HEK293 (cell line): Measurements from ENCODE around the gene UBE2C.

Experiments used
- CTCF ChIA-PET: fragments of 350-600 bp; formaldehyde crosslinking; extraction: SDS; loops from one replicate; lab custom pipeline; 2021; ENCODE audit warnings: antibody characterized with exemption; lab: Yijun Ruan, JAX
- POLR2A ChIA-PET: fragments of 300-600 bp; formaldehyde crosslinking; extraction: SDS; loops from one replicate; lab custom pipeline; 2020; ENCODE audit warnings: antibody characterized with exemption, inconsistent platforms; lab: Yijun Ruan, JAX
- H3K27ac ChIP-seq: fragments of 200-500 bp; sonication (Bioruptor generic); 2 replicates; pipeline ENCODE4 v1.5.1; 2014; ENCODE audit warnings: low read depth, low read length, control low read depth, inconsistent platforms; ENCODE audit errors: extremely low read depth
- H3K36me3 ChIP-seq, 2 experiments: fragments of 200-500 bp in 1 of 2; sonication (Bioruptor generic) in 1 of 2; 1 replicate in 1 of 2; 2 replicates in 1 of 2; pipeline ENCODE4 v1.5.1; 2014 to 2017; ENCODE audit warnings: inconsistent platforms in 2 of 2, low read length in 2 of 2; ENCODE audit not compliant: control insufficient read depth in 2 of 2, insufficient read depth in 1 of 2
- H3K4me1 ChIP-seq: fragments of 200-500 bp; sonication (Bioruptor generic); 2 replicates; pipeline ENCODE4 v1.5.1; 2014; ENCODE audit warnings: mild to moderate bottlenecking, low read length, inconsistent platforms; ENCODE audit not compliant: control insufficient read depth, insufficient read depth
- H3K4me3 ChIP-seq: 2 replicates; pipeline ENCODE4 v1.5.1; 2011; ENCODE audit warnings: low read depth, mild to moderate bottlenecking, control low read depth, low read length, moderate library complexity
- H3K9me3 ChIP-seq: fragments of 200-500 bp; sonication (Bioruptor generic); 2 replicates; pipeline ENCODE4 v1.5.1; 2014; ENCODE audit warnings: low read depth, low read length, inconsistent platforms; ENCODE audit not compliant: control insufficient read depth, insufficient read depth
- GFI1B ChIP-seq: fragments of 450-650 bp; formaldehyde crosslinking; IDR thresholded peaks from 2 replicates; pipeline ENCODE4 v1.5.1; 2016; ENCODE audit warnings: missing biosample characterization, missing genetic modification characterization
- GLIS2 ChIP-seq: fragments of 450-650 bp; formaldehyde crosslinking; IDR thresholded peaks from 2 replicates; pipeline ENCODE4 v1.5.1; 2016; ENCODE audit warnings: missing biosample characterization, missing genetic modification characterization
- KLF1 ChIP-seq: fragments of 450-650 bp; formaldehyde crosslinking; IDR thresholded peaks from 2 replicates; pipeline ENCODE4 v1.5.1; 2016; ENCODE audit warnings: missing biosample characterization, missing genetic modification characterization
- KLF10 ChIP-seq: fragments of 450-650 bp; IDR thresholded peaks from 2 replicates; pipeline ENCODE4 v1.5.1; 2018; ENCODE audit warnings: missing biosample characterization, mild to moderate bottlenecking, missing genetic modification characterization
- KLF17 ChIP-seq: fragments of 450-650 bp; formaldehyde crosslinking; IDR thresholded peaks from 2 replicates; pipeline ENCODE4 v1.5.1; 2016; ENCODE audit warnings: missing biosample characterization, missing genetic modification characterization
- KLF8 ChIP-seq: fragments of 450-650 bp; formaldehyde crosslinking; IDR thresholded peaks from 2 replicates; pipeline ENCODE4 v1.5.1; 2016; ENCODE audit warnings: missing biosample characterization, missing genetic modification characterization
- KLF9 ChIP-seq: fragments of 450-650 bp; formaldehyde crosslinking; IDR thresholded peaks from 2 replicates; pipeline ENCODE4 v1.5.1; 2016; ENCODE audit warnings: missing biosample characterization, missing genetic modification characterization, low read depth
- OSR2 ChIP-seq: fragments of 450-650 bp; formaldehyde crosslinking; IDR thresholded peaks from 2 replicates; pipeline ENCODE4 v1.5.1; 2016; ENCODE audit warnings: missing biosample characterization, missing genetic modification characterization
- SP7 ChIP-seq: fragments of 450-650 bp; formaldehyde crosslinking; IDR thresholded peaks from 2 replicates; pipeline ENCODE4 v1.5.1; 2016; ENCODE audit warnings: missing biosample characterization, missing genetic modification characterization
- WT1 ChIP-seq: fragments of 450-650 bp; formaldehyde crosslinking; IDR thresholded peaks from 2 replicates; pipeline ENCODE4 v1.5.1; 2016; ENCODE audit warnings: missing biosample characterization, missing genetic modification characterization
- ZBTB20 ChIP-seq: fragments of 450-650 bp; formaldehyde crosslinking; IDR thresholded peaks from 2 replicates; pipeline ENCODE4 v1.5.1; 2016; ENCODE audit warnings: missing biosample characterization, missing genetic modification characterization
- ZEB2 ChIP-seq: fragments of 450-650 bp; formaldehyde crosslinking; IDR thresholded peaks from 2 replicates; pipeline ENCODE4 v1.5.1; 2016; ENCODE audit warnings: missing biosample characterization, missing genetic modification characterization
- ZFP41 ChIP-seq: fragments of 450-650 bp; formaldehyde crosslinking; IDR thresholded peaks from 2 replicates; pipeline ENCODE4 v1.5.1; 2016; ENCODE audit warnings: missing biosample characterization, missing genetic modification characterization, borderline replicate concordance
- ZNF174 ChIP-seq: fragments of 450-650 bp; formaldehyde crosslinking; IDR thresholded peaks from 2 replicates; pipeline ENCODE4 v1.5.0; 2017; ENCODE audit warnings: missing biosample characterization, mild to moderate bottlenecking, missing genetic modification characterization
- ZNF239 ChIP-seq: fragments of 450-650 bp; formaldehyde crosslinking; IDR thresholded peaks from 2 replicates; pipeline ENCODE4 v1.5.1; 2016; ENCODE audit warnings: missing biosample characterization, missing genetic modification characterization
- ZNF335 ChIP-seq: fragments of 450-650 bp; formaldehyde crosslinking; conservative IDR thresholded peaks from 2 replicates; pipeline ENCODE4 v1.5.1; 2016; ENCODE audit warnings: missing biosample characterization, missing genetic modification characterization
- ZNF600 ChIP-seq: fragments of 450-650 bp; formaldehyde crosslinking; IDR thresholded peaks from 2 replicates; pipeline ENCODE4 v1.5.1; 2016; ENCODE audit warnings: missing biosample characterization, missing genetic modification characterization
- ZNF629 ChIP-seq: fragments of 450-650 bp; formaldehyde crosslinking; IDR thresholded peaks from 2 replicates; pipeline ENCODE4 v1.5.1; 2017; ENCODE audit warnings: missing biosample characterization, missing genetic modification characterization
- ZNF639 ChIP-seq: fragments of 450-650 bp; formaldehyde crosslinking; IDR thresholded peaks from 2 replicates; pipeline ENCODE4 v1.5.1; 2016; ENCODE audit warnings: missing biosample characterization, missing genetic modification characterization
- ZNF664 ChIP-seq: fragments of 450-650 bp; formaldehyde crosslinking; IDR thresholded peaks from 2 replicates; pipeline ENCODE4 v1.5.1; 2016; ENCODE audit warnings: missing biosample characterization, missing genetic modification characterization
- ZSCAN16 ChIP-seq: fragments of 450-650 bp; formaldehyde crosslinking; IDR thresholded peaks from 2 replicates; pipeline ENCODE4 v1.5.1; 2016; ENCODE audit warnings: missing biosample characterization, missing genetic modification characterization
- ZXDB ChIP-seq: fragments of 450-650 bp; formaldehyde crosslinking; IDR thresholded peaks from 2 replicates; pipeline ENCODE4 v1.5.1; 2016; ENCODE audit warnings: missing biosample characterization, missing genetic modification characterization
- TF ChIP-seq, protein P1 (sequence below): fragments of 450-650 bp; formaldehyde crosslinking; IDR thresholded peaks from 2 replicates; pipeline ENCODE4 v1.5.1; 2016; ENCODE audit warnings: missing biosample characterization, missing genetic modification characterization
- TF ChIP-seq, protein P2 (sequence below): fragments of 450-650 bp; formaldehyde crosslinking; IDR thresholded peaks from 2 replicates; pipeline ENCODE4 v1.5.1; 2017; ENCODE audit warnings: missing biosample characterization, missing genetic modification characterization
- TF ChIP-seq, protein P3 (sequence below): fragments of 450-650 bp; formaldehyde crosslinking; IDR thresholded peaks from 2 replicates; pipeline ENCODE4 v1.5.1; 2016; ENCODE audit warnings: missing biosample characterization, missing genetic modification characterization
- TF ChIP-seq, protein P4 (sequence below): sonication (generic); formaldehyde crosslinking; IDR thresholded peaks from 2 replicates; pipeline ENCODE4 v1.8.1; 2022; ENCODE audit warnings: mild to moderate bottlenecking, moderate library complexity, missing genetic modification reagents

Gene UBE2C

GRCh38 chr20:45779011-45779915, 33.2 kb upstream of the UBE2C start:
- no peaks in the 10 kb centered on the region for H3K9me3 ChIP-seq
- peak overlapping the region; percentile 54 for H3K27ac ChIP-seq
- H3K4me3 ChIP-seq: no peak overlapping the region
- TF ChIP-seq ZBTB20 (tag by site-specific recombination) (peak; percentile 76), ZNF629 (tag by site-specific recombination) (peak; percentile 85), SP7 (tag by site-specific recombination) (peak; percentile 79), ZFP41 (tag by site-specific recombination) (no peak), KLF8 (tag by site-specific recombination) (peak; percentile 75), KLF9 (tag by site-specific recombination) (peak; percentile 51; the same call in 1 of the 2 replicates), OSR2 (tag by site-specific recombination) (peak; percentile 80), ZNF174 (tag by site-specific recombination) (0 out of 2 replicates have a peak, but pooled peaks have one; percentile 24), KLF17 (tag by site-specific recombination) (peak; percentile 72), ZNF639 (peak; percentile 65; the same call in 1 of the 2 replicates), GFI1B (peak; percentile 20; the same call in 1 of the 2 replicates), KLF1 (tag by site-specific recombination) (peak; percentile 63), ZNF239 (no peak), ZNF664 (tag by site-specific recombination) (no peak), ZNF600 (0 out of 2 replicates have a peak, but pooled peaks have one; percentile 66), WT1 (peak; percentile 86), ZNF335 (tag by site-specific recombination) (peak; percentile 51; the same call in 1 of the 2 replicates), ZEB2 (tag by site-specific recombination) (0 out of 2 replicates have a peak, but pooled peaks have one; percentile 31), GLIS2 (no peak), ZSCAN16 (no peak), KLF10 (0 out of 2 replicates have a peak, but pooled peaks have one; percentile 34), ZXDB (0 out of 2 replicates have a peak, but pooled peaks have one; percentile 51)
- TF ChIP-seq, protein P1, sequence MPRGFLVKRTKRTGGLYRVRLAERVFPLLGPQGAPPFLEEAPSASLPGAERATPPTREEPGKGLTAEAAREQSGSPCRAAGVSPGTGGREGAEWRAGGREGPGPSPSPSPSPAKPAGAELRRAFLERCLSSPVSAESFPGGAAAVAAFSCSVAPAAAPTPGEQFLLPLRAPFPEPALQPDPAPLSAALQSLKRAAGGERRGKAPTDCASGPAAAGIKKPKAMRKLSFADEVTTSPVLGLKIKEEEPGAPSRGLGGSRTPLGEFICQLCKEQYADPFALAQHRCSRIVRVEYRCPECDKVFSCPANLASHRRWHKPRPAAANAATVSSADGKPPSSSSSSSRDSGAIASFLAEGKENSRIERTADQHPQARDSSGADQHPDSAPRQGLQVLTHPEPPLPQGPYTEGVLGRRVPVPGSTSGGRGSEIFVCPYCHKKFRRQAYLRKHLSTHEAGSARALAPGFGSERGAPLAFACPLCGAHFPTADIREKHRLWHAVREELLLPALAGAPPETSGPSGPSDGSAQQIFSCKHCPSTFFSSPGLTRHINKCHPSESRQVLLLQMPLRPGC: peak; percentile 29; the same call in 1 of the 2 replicates
- TF ChIP-seq, protein P2, sequence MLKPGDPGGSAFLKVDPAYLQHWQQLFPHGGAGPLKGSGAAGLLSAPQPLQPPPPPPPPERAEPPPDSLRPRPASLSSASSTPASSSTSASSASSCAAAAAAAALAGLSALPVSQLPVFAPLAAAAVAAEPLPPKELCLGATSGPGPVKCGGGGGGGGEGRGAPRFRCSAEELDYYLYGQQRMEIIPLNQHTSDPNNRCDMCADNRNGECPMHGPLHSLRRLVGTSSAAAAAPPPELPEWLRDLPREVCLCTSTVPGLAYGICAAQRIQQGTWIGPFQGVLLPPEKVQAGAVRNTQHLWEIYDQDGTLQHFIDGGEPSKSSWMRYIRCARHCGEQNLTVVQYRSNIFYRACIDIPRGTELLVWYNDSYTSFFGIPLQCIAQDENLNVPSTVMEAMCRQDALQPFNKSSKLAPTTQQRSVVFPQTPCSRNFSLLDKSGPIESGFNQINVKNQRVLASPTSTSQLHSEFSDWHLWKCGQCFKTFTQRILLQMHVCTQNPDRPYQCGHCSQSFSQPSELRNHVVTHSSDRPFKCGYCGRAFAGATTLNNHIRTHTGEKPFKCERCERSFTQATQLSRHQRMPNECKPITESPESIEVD (tag by site-specific recombination): peak; percentile 92
- TF ChIP-seq, protein P3, sequence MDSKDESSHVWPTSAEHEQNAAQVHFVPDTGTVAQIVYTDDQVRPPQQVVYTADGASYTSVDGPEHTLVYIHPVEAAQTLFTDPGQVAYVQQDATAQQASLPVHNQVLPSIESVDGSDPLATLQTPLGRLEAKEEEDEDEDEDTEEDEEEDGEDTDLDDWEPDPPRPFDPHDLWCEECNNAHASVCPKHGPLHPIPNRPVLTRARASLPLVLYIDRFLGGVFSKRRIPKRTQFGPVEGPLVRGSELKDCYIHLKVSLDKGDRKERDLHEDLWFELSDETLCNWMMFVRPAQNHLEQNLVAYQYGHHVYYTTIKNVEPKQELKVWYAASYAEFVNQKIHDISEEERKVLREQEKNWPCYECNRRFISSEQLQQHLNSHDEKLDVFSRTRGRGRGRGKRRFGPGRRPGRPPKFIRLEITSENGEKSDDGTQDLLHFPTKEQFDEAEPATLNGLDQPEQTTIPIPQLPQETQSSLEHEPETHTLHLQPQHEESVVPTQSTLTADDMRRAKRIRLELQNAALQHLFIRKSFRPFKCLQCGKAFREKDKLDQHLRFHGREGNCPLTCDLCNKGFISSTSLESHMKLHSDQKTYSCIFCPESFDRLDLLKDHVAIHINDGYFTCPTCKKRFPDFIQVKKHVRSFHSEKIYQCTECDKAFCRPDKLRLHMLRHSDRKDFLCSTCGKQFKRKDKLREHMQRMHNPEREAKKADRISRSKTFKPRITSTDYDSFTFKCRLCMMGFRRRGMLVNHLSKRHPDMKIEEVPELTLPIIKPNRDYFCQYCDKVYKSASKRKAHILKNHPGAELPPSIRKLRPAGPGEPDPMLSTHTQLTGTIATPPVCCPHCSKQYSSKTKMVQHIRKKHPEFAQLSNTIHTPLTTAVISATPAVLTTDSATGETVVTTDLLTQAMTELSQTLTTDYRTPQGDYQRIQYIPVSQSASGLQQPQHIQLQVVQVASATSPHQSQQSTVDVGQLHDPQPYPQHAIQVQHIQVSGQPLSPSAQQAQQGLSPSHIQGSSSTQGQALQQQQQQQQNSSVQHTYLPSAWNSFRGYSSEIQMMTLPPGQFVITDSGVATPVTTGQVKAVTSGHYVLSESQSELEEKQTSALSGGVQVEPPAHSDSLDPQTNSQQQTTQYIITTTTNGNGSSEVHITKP (tag by site-specific recombination): peak; percentile 61; the same call in 1 of the 2 replicates
- TF ChIP-seq, protein P4, sequence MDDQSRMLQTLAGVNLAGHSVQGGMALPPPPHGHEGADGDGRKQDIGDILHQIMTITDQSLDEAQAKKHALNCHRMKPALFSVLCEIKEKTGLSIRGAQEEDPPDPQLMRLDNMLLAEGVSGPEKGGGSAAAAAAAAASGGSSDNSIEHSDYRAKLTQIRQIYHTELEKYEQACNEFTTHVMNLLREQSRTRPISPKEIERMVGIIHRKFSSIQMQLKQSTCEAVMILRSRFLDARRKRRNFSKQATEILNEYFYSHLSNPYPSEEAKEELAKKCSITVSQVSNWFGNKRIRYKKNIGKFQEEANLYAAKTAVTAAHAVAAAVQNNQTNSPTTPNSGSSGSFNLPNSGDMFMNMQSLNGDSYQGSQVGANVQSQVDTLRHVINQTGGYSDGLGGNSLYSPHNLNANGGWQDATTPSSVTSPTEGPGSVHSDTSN (CRISPR knock-in tag): no peak
- TF ChIP-seq, all 188 proteins: peak for 20
- POLR2A ChIA-PET: interaction anchor here (0.9 to 1.7 kb wide), 3 partner anchors 13 to 431 kb away, joined by 3 to 7 read pairs (median 3); partner anchors contain the start of genes DNTTIP1, SDC4 and WFDC3
- no peaks in the 10 kb centered on the region for H3K36me3 ChIP-seq
- CTCF ChIA-PET: interaction anchor here (0.6 to 2.3 kb wide), 5 partner anchors 8 to 417 kb away, joined by 3 to 20 read pairs (median 3); no protein-coding TSS in a partner anchor
- peaks cover 17% of the 10 kb centered on the region for H3K4me1 ChIP-seq
